ENCODE data around the gene NECAP2. TPM values are rescaled to one million over a fixed set of nuclear protein-coding genes. Genes with fewer than 3 reads are reported as not detected.

The NECAP2 gene
- total and polyA plus RNA-seq, 12 donors: 36.4 to 104 (median 63.5) TPM

- TF ChIP-seq CTCF (IDR thresholded peaks at IDR 0.05): no peak
- no peak for TF ChIP-seq POLR2A (IDR thresholded peaks at IDR 0.05)
- H3K27me3 ChIP-seq: no peaks in the 10 kb centered on the region
- H3K27ac ChIP-seq: no peak overlapping the region
- H3K4me1 ChIP-seq (replicated peaks in 1 of 2): no peaks in the 10 kb centered on the region
- WGBS, 4 donors: 60 to 74% (median 71%) methylated on average over 9 of the region's 9 CpGs
- no peaks in the 10 kb centered on the region for H3K36me3 ChIP-seq (replicated peaks in 1 of 2)
- DNase-seq: no peak
- H3K4me3 ChIP-seq: no peak overlapping the region
- intact Hi-C loops (cut with DNase I): no loop called here
- no peaks in the 10 kb centered on the region for H3K9me3 ChIP-seq (replicated peaks in 1 of 3)
Observed at GRCh38 chr1:16420424-16421118, 20.0 kb upstream of the NECAP2 start.

- Histone ChIP-seq H3K27me3 (no peaks in the 10 kb centered on the region), H3K27ac (no peak overlapping the region), H3K9me3 (replicated peaks in 1 of 3) (no peaks in the 10 kb centered on the region), H3K4me1 (replicated peaks in 1 of 2) (no peaks in the 10 kb centered on the region), H3K36me3 (replicated peaks in 1 of 2) (no peaks in the 10 kb centered on the region), H3K4me3 (no peak overlapping the region)
- TF ChIP-seq CTCF (IDR thresholded peaks at IDR 0.05) (no peak), POLR2A (IDR thresholded peaks at IDR 0.05) (no peak)
- intact Hi-C loops (cut with DNase I): no loop called here
- no peak for DNase-seq
- WGBS, 4 donors: 63 to 80% (median 76%) methylated on average over 7 of the region's 7 CpGs
Observed at GRCh38 chr1:16421201-16421600, 19.3 kb upstream of the NECAP2 start.

- DNase-seq: no peak
- intact Hi-C loops (cut with DNase I): no loop called here
- TF ChIP-seq POLR2A (IDR thresholded peaks at IDR 0.05): no peak
- TF ChIP-seq CTCF (IDR thresholded peaks at IDR 0.05): no peak
- no peaks in the 10 kb centered on the region for H3K4me1 ChIP-seq (replicated peaks in 1 of 2)
- no peaks in the 10 kb centered on the region for H3K36me3 ChIP-seq (replicated peaks in 1 of 2)
- no peak overlapping the region for H3K4me3 ChIP-seq
- no peaks in the 10 kb centered on the region for H3K27me3 ChIP-seq
- no peak overlapping the region for H3K27ac ChIP-seq
- WGBS, 4 donors: 40 to 100% (median 65%) methylated on average over 2 to 7 of the region's 7 CpGs
- H3K9me3 ChIP-seq (replicated peaks in 1 of 3): no peaks in the 10 kb centered on the region
Observed at GRCh38 chr1:16422041-16422440, 18.5 kb upstream of the NECAP2 start.

GRCh38 chr1:16425125-16426025 lies 15.1 kb upstream of the NECAP2 start:
- Histone ChIP-seq H3K36me3 (replicated peaks in 1 of 2) (no peaks in the 10 kb centered on the region), H3K27me3 (no peaks in the 10 kb centered on the region), H3K4me1 (replicated peaks in 1 of 2) (no peaks in the 10 kb centered on the region), H3K27ac (no peak overlapping the region), H3K9me3 (replicated peaks in 1 of 3) (no peaks in the 10 kb centered on the region), H3K4me3 (no peak overlapping the region)
- intact Hi-C loops (cut with DNase I): no loop called here
- WGBS, 4 donors: 90 to 93% (median 91%) methylated on average over 10 of the region's 10 CpGs
- DNase-seq: no peak
- TF ChIP-seq POLR2A (IDR thresholded peaks at IDR 0.05): no peak
- no peak for TF ChIP-seq CTCF (IDR thresholded peaks at IDR 0.05)

Data from adrenal gland (tissue), 12 donors.